GM10248 (cell line): ENCODE data around the gene SSNA1.

Experiments
- CTCF ChIA-PET: fragments of 300-600 bp; sonication (Branson Sonifier 250); formaldehyde crosslinking; extraction: SDS; loops from one replicate; lab custom pipeline; 2021; ENCODE audit warnings: antibody characterized with exemption; lab: Yijun Ruan, JAX
- POLR2A ChIA-PET: fragments of 350-650 bp; sonication (Branson Sonifier 250); formaldehyde crosslinking; extraction: SDS; loops from one replicate; lab custom pipeline; 2020; ENCODE audit warnings: antibody characterized with exemption; lab: Yijun Ruan, JAX
- DNase-seq: peaks from one replicate; pipeline ENCODE4 v3.0.0; 2012; ENCODE audit errors: extremely low spot score
- CTCF ChIP-seq: IDR thresholded peaks from 2 replicates; pipeline ENCODE4 v1.5.1; 2012; ENCODE audit warnings: mild to moderate bottlenecking, low read depth; ENCODE audit errors: extremely low read depth, missing control alignments, control extremely low read depth

The SSNA1 gene

DNA sequence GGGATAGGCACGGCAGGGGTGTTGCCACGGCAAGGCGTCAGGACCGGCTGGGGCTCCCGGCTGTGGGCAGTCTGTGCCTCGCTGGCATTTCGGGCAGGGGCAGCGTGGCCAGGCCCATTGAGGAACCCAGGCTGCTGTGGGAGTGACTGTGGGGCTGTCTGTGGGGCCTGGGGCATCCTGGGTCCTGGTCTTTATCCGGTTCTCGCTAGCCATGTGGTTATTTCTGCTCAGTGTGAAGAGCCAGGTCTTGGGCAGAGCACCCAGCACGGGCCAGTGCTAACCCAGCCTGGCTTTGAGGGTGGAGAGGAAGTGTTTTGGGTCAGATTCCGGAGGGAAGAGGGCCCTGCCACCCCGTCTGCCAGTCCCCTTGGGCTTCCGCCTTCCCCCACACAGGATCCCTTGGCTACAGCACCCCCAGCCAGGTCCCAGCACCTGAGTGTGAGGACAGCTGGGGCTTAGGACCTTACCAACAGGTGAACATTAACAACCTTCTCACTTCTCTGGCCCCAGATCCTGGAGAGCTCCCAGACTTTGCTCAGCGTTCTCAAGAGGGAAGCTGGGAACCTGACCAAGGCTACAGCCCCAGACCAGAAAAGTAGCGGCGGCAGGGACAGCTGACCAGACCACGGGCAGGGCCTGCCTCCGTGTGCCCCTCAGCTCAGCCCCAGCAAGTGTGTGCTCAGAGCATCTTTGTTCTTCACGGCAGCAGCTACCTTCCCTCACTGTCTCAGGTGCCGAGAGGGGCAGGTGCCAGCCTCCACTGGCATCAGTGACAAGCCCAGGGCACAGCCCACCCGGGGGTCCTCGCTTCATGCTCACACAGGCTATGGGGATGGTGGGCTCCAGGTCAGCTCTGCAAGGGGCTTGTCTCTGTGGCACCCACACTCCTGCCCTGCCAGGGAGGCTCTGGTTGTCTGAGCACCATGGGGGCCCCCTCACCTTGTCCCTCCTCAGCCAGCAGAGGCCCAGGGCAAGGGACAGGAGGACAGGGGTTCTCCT, 1.1 kb downstream of the SSNA1 start:
- ChIA-PET CTCF (interaction anchor here (0.9 to 3.3 kb wide), 31 partner anchors 7 to 126 kb away, joined by 3 to 24 read pairs (median 4); partner anchors contain the start of genes CYSRT1, MAN1B1, RNF208 and RNF224), POLR2A (interaction anchor here (0.9 to 1.8 kb wide), 6 partner anchors 9 to 60 kb away, joined by 5 to 9 read pairs (median 7); partner anchors contain the start of genes TPRN and TUBB4B)
- no peak for TF ChIP-seq CTCF
- DNase-seq, result no peak

DNA sequence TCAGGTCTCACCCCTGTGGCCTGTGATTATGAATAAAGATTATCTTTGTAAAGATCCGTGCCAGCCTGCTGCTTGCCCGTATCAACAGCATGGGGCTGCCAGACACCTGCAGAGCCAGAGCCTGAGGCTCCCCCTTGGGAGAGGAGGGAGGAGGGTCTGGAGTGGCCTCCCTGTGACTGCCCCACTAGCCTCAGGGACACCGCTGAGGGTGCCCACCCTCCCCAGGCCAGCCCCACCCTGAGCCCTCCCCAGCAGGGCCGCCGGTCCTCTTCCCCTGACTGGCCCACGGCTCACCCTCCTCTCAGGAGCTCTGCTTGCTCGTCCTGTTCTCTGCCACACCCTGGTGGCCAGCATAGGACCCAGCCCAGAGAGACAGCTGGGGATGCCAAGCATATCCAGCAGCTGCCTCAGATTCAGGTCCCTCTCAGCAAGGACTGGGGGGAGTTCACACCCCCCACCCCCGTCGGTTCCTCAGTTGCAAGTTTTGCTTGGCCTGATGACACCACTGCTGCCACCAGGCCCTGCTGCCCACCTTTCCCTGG, 1.9 kb downstream of the SSNA1 start:
- ChIA-PET POLR2A (no interaction called here), CTCF (interaction anchor here (0.9 to 4.0 kb wide), 8 partner anchors 10 to 44 kb away, joined by 3 to 18 read pairs (median 12); partner anchors contain the start of genes CYSRT1, RNF208, RNF224 and TPRN)
- no peak for TF ChIP-seq CTCF
- DNase-seq, result no peak

DNA sequence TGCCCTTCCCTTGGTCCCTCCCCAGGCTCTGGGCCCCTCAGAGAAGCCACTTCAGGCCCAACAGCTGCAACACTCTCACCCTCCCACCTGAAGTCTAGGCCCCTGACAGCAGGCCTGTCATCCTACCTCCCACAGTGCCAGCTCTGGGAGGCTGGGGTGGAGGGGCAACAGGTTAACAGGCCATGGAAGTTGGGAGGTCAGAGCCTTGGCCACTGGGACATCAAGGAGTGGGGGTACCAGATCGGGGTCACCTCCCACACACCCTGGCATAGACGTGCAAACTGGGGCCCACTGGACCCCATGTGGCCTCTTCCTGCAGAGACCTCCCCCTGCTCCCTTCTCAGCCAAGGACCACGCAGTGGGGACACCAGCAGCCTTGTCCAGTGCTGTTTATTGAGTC, 2.8 kb downstream of the SSNA1 start:
- POLR2A ChIA-PET, result no interaction called here
- CTCF ChIA-PET, result interaction anchor here (1.7 to 4.0 kb wide), 2 partner anchors 36 to 45 kb away, joined by 9 to 17 read pairs; partner anchors contain the start of gene RNF224
- TF ChIP-seq CTCF, result no peak
- no peak for DNase-seq

GRCh38 chr9:137191691-137192447, 3.4 kb downstream of the SSNA1 start:
- CTCF ChIA-PET, result interaction anchor here (1.7 to 4.0 kb wide), 2 partner anchors 35 to 45 kb away, joined by 9 to 17 read pairs; partner anchors contain the start of gene RNF224
- no peak for TF ChIP-seq CTCF
- POLR2A ChIA-PET, result no interaction called here
- no peak for DNase-seq

GRCh38 chr9:137192448-137192780, 3.9 kb downstream of the SSNA1 start:
- POLR2A ChIA-PET, result interaction anchor here (0.6 kb wide), 1 partner anchor 24 kb away, joined by 4 read pairs; no protein-coding TSS in a partner anchor
- no peak for DNase-seq
- CTCF ChIA-PET, result interaction anchor here (1.3 to 4.0 kb wide), 3 partner anchors 17 to 44 kb away, joined by 3 to 17 read pairs (median 9); partner anchors contain the start of gene RNF224
- no peak for TF ChIP-seq CTCF
